Uterus (tissue), 4 donors: Measurements from ENCODE around the gene ATG4B. TPM values are rescaled to one million over a fixed set of nuclear protein-coding genes. Genes with fewer than 3 reads are reported as not detected.
"Not testable (repeated sequence)": the region's sequence is repeated elsewhere in the genome, so short reads cannot be mapped to it uniquely, and the experiment has no call there.

Source experiments
- DNase-seq, 2 donors: peaks; one replicate each; pipeline ENCODE4 v3.0.0-alpha.2; 2019 to 2020
- H3K27ac ChIP-seq, 2 donors: fragments of 200-600 bp; sonication (generic); 1 replicate in 1 of 2; 2 replicates in 1 of 2; pipeline ENCODE4 v1.5.1; 2016 to 2018
- H3K27me3 ChIP-seq, 2 donors: fragments of 200-600 bp; sonication (generic); one replicate each; pipeline ENCODE4 v1.5.1; 2018 to 2019; ENCODE audit warnings: control low read depth in 1 of 2
- H3K36me3 ChIP-seq, 2 donors: fragments of 200-600 bp; sonication (generic); one replicate each; pipeline ENCODE4 v1.5.1; 2019; ENCODE audit warnings: control low read depth in 1 of 2
- H3K4me1 ChIP-seq, 2 donors: fragments of 200-600 bp; sonication (generic); one replicate each; pipeline ENCODE4 v1.5.1; 2018 to 2019; ENCODE audit warnings: control low read depth in 1 of 2
- H3K4me3 ChIP-seq, 2 donors: fragments of 200-600 bp; sonication (generic); 1 replicate in 1 of 2; 2 replicates in 1 of 2; pipeline ENCODE4 v1.5.1; 2018 to 2019; ENCODE audit warnings: mild to moderate bottlenecking in 1 of 2
- H3K9me3 ChIP-seq, 2 donors: fragments of 200-600 bp; sonication (generic); one replicate each; pipeline ENCODE4 v1.5.1; 2019; ENCODE audit warnings: control low read depth in 1 of 2
- POLR2A ChIP-seq, 2 donors: fragments of 450-650 bp; IDR thresholded peaks; one replicate each; pipeline ENCODE4 v1.6.1; 2016; ENCODE audit warnings: antibody characterized with exemption in 2 of 2, mild to moderate bottlenecking in 1 of 2, moderate library complexity in 1 of 2
- intact Hi-C: fragments of 100-400 bp; cut with DNase I; formaldehyde crosslinking; loops from one replicate; pipeline ENCODE4 v1.15.1; 2023; ENCODE audit warnings: low total_unique reads
- total RNA-seq, 4 donors: library from RNA; depleted of rRNA in 3 of 4; stranded (reverse); fragments of >200 nt in 3 of 4; gene quantifications; one replicate each; pipeline versions ENCODE4 v1.1.0 to v1.2.4, GENCODE V29; 2014 to 2023
- TF ChIP-seq, protein P1 (sequence below), 4 experiments: fragments of 200-600 bp in 2 of 4; fragments of 450-650 bp in 2 of 4; sonication (generic) in 2 of 4; IDR thresholded peaks; one replicate each; pipeline ENCODE4 v1.5.1; 2016 to 2019; ENCODE audit warnings: antibody characterized with exemption in 4 of 4, mild to moderate bottlenecking in 2 of 4, moderate library complexity in 1 of 4
- donor health status: DM: yes; HTN: yes; CAD: no.

The ATG4B gene
- total RNA-seq: 10 to 100 TPM; 14.4 to 99.8 (median 56.7) TPM

DNA sequence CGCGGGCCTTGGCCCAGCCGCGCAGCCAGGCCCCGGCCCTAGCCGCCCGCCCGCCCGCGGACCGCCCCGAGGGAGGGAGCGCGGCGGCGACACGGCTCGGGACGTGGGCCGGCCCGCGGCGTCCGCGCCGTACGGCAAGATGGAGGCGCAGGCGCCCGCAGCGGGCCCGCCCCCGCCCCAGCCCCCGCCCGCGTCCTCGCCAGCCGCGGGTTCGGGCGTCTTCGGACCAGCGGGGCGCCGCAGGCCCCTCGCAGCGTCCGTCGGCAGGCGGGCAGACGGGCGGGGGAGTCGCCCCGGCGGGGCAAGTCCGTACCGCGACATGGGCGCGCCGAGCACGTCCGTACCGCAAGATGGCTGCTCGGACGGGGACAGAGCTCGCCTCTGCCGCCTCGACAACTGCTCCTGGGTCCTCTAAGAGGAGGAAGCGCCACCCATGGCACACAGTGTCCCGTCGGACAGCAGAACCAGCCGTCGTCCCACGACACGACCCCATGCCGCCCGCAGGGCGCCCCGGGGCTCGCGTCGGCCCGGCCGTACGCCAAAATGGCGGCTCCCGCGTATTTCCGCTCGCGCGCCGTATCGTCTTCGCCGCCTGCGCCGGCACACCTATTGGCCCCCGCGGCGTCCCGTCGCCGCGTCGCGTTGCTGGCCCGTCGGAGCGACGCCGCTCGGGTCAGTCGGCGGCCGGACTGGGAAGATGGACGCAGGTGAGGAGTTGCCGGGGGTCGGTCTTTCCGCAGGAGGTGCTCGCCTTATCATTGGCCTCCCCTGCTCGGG lies at the start of gene ATG4B, which contains the start of gene THAP4:
TSS of gene ATG4B (plus strand) at position 676 of the 777 bp plus-strand sequence. CDS start at position 698, 22 bp downstream.
TSS of gene THAP4 (minus strand) at position 141 of the 777 bp plus-strand sequence. CDS start 141 bp downstream, outside the sequence.
- peak within 1 kb of the TSS; percentile 98 for H3K27ac ChIP-seq
- no peaks in the 10 kb centered on the region for H3K9me3 ChIP-seq
- DNase-seq: peak; percentile 73 to 84
- intact Hi-C loops: no loop called here
- peaks cover 7 to 13% of the 10 kb centered on the region in 2 donors for H3K4me1 ChIP-seq
- no peaks in the 10 kb centered on the region for H3K36me3 ChIP-seq
- peak within 1 kb of the TSS; percentile 80 to 93 for H3K4me3 ChIP-seq
- peak in 1 of 2 donors; percentile 68 for TF ChIP-seq POLR2A (IDR thresholded peaks at IDR 0.05)
- TF ChIP-seq, protein P1, sequence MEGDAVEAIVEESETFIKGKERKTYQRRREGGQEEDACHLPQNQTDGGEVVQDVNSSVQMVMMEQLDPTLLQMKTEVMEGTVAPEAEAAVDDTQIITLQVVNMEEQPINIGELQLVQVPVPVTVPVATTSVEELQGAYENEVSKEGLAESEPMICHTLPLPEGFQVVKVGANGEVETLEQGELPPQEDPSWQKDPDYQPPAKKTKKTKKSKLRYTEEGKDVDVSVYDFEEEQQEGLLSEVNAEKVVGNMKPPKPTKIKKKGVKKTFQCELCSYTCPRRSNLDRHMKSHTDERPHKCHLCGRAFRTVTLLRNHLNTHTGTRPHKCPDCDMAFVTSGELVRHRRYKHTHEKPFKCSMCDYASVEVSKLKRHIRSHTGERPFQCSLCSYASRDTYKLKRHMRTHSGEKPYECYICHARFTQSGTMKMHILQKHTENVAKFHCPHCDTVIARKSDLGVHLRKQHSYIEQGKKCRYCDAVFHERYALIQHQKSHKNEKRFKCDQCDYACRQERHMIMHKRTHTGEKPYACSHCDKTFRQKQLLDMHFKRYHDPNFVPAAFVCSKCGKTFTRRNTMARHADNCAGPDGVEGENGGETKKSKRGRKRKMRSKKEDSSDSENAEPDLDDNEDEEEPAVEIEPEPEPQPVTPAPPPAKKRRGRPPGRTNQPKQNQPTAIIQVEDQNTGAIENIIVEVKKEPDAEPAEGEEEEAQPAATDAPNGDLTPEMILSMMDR (IDR thresholded peaks at IDR 0.05): peak in 1 of 4 experiments; percentile 11
- H3K27me3 ChIP-seq: no peaks in the 10 kb centered on the region

DNA sequence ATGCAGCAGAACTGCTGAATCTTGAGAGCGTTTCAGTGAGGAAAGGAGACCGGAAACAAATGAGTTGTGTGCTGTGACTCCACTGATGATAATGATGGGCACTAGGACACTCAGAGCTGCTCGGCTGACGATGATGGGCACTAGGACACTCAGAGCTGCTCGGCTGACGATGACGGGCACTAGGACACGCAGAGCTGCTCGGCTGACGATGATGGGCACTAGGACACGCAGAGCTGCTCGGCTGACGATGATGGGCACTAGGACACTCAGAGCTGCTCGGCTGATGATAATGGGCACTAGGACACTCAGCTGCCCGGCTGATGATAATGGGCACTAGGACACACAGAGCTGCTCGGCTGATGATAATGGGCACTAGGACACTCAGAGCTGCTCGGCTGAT lies 47.6 kb upstream of the ATG4B start:
- intact Hi-C loops, H3K27ac ChIP-seq, DNase-seq, H3K27me3 ChIP-seq, H3K4me1 ChIP-seq, H3K36me3 ChIP-seq, H3K4me3 ChIP-seq: not testable (repeated sequence)
- H3K9me3 ChIP-seq: peaks cover 0 to 19% of the 10 kb centered on the region in 2 donors

DNA sequence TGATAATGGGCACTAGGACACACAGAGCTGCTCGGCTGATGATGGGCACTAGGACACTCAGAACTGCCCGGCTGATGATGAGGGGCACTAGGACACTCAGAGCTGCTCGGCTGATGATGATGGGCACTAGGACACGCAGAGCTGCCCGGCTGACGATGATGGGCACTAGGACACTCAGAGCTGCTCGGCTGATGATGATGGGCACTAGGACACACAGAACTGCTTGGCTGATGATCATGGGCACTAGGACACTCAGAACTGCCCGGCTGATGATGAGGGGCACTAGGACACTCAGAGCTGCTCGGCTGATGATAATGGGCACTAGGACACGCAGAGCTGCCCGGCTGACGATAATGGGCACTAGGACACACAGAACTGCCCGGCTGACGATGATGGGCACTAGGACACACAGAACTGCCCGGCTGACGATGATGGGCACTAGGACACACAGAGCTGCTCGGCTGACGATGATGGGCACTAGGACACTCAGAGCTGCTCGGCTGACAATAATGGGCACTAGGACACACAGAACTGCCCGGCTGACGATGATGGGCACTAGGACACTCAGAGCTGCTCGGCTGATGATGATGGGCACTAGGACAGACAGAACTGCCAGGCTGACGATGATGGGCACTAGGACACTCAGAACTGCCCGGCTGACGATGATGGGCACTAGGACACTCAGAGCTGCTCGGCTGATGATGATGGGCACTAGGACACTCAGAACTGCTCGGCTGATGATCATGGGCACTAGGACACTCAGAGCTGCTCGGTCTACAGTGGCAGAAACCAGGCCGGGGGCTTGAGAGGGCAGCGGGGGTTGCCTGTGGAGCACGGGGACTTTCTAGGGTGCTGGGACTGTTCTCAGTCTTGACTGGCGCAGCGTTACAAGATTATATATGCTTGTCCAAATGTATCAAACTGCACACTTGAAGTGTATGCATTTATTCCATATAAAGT lies 46.7 kb upstream of the ATG4B start:
- H3K27me3 ChIP-seq, H3K4me1 ChIP-seq, intact Hi-C loops, H3K4me3 ChIP-seq, H3K27ac ChIP-seq, DNase-seq, H3K36me3 ChIP-seq: not testable (repeated sequence)
- H3K9me3 ChIP-seq: peaks cover 0 to 19% of the 10 kb centered on the region in 2 donors

DNA sequence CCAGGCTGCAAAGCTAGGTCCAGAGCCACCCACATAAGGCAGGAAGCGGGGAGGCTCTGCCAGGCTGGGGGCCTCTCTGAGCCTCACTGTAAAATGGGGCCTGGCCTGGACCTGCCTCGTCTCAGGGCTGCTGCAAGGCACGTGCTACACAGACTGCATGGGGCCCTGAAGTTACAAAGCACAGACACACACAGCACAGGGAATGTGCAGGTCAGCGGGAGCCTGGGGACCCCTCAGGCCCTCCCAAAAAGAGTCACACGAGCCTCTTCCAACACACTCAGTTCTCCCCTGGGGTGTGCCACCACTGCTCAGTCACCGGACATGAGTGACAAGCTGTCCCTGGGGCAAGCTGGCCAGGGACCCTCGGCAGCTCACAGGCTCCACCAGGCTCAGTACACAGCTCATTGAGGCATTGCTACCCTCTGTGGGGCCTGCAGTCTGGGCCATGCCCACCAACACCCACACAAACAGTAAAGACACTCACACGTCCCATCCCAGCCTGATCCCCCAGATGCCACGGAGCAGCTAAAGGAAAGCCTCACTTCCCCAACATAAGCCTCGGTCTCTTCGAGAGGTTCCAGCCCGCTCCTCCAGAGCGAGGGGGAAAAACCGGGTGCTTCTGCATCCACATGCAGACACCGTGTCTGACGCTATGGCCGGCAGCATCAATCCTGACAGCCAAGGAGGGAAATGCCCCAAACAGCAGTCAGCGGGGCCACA lies 45.2 kb upstream of the ATG4B start:
- no peak for DNase-seq
- Histone ChIP-seq H3K9me3 (peaks cover 0 to 6% of the 10 kb centered on the region in 2 donors), H3K27me3 (no peaks in the 10 kb centered on the region), H3K27ac (no peak overlapping the region), H3K4me3 (no peak overlapping the region), H3K4me1 (no peaks in the 10 kb centered on the region), H3K36me3 (no peaks in the 10 kb centered on the region)
- intact Hi-C loops: no loop called here
- no peak for TF ChIP-seq POLR2A (IDR thresholded peaks at IDR 0.05)
- TF ChIP-seq, protein P1 (IDR thresholded peaks at IDR 0.05): no peak

- no peaks in the 10 kb centered on the region for H3K27me3 ChIP-seq
- no peak for DNase-seq
- no peaks in the 10 kb centered on the region for H3K36me3 ChIP-seq
- H3K4me3 ChIP-seq: no peak overlapping the region
- no peaks in the 10 kb centered on the region for H3K9me3 ChIP-seq
- H3K4me1 ChIP-seq: no peaks in the 10 kb centered on the region
- no peak for TF ChIP-seq POLR2A (IDR thresholded peaks at IDR 0.05)
- TF ChIP-seq, protein P1 (IDR thresholded peaks at IDR 0.05): no peak
- no peak overlapping the region for H3K27ac ChIP-seq
- intact Hi-C loops: no loop called here
Measured at GRCh38 chr2:241593271-241593670, 44.2 kb upstream of the ATG4B start.
